GM18517 (cell line): ENCODE measurements around the gene PLA2G5.
"Not testable (repeated sequence)": the region's sequence is repeated elsewhere in the genome, so short reads cannot be mapped to it uniquely, and the experiment has no call there.

Source experiments
- ATAC-seq: cut with Tn5 transposase; IDR thresholded peaks from one replicate; pipeline ENCODE4 v1.9.1; 2021; ENCODE audit warnings: mild to moderate bottlenecking, moderate library complexity; ENCODE audit not compliant: unreplicated experiment

PLA2G5 gene

GRCh38 chr1:20115479-20115878, 45.5 kb downstream of the PLA2G5 start:
- ATAC-seq, result no peak

GRCh38 chr1:20115916-20116315, 45.9 kb downstream of the PLA2G5 start:
- ATAC-seq, result no peak

- no peak for ATAC-seq
These were observed 47.2 kb downstream of the PLA2G5 start for GRCh38 chr1:20117236-20117635.

GRCh38 chr1:20119347-20119746, 49.4 kb downstream of the PLA2G5 start, which contains the start of gene PLA2G2D:
Gene PLA2G2D, minus strand, starts transcription at chr1:20119536. Its CDS starts 38 bp downstream, at chr1:20119498.
- ATAC-seq, result no peak

DNA sequence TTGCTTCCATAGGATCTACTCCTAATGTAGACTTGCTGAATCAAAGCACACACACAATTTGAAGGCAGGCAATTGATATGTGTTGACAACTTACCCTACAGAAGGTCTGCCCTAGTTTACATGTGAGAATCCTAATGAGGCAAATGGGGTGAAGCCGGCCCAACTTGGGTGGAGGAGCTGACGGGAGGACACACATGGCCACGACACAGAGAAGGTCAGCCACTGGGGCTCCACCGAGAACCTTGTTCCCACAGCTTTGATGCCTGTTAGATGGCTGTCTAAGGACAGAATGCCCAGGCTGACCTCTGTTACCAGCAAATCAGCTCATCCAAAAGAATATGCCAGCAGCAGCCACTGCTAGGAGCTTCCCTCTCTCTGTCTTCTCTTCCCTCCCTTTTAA, 50.8 kb downstream of the PLA2G5 start:
- no peak for ATAC-seq

DNA sequence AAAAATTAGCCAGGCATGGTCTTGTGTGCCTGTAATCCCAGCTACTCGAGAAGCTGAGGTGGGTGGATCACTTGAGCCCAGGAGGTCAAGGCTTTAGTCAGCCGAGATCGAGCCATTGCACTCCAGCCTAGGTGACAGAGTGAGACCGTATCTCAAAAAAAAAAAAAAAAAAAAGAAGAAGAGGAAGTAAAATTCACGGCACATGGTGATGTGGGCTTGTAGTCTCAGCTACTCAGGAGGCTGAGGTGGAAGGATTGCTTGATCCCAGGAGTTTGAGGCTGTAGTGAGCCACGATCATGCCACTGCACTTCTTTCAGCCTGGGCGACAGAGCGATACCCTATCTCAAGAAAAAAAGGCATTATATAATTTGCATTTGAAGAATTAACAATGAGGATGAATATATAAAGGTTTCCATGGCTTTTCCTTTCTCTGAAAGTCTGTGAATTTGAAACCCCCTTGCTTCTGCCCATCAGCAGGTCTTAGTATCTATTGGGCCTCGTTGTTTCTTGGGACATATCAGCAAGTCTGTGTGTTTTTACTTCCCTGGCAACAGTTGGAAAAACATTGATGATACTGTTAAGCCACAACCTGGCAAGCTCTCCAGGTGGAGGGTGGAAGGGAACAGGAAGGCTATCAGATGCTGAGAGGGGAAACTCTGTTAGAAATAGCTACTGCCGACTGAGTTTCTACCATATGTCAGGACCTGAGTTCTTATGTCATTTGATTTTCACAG, 53.9 kb downstream of the PLA2G5 start:
- ATAC-seq, result no peak

GRCh38 chr1:20124456-20125057, 54.6 kb downstream of the PLA2G5 start:
- ATAC-seq, result no peak

DNA sequence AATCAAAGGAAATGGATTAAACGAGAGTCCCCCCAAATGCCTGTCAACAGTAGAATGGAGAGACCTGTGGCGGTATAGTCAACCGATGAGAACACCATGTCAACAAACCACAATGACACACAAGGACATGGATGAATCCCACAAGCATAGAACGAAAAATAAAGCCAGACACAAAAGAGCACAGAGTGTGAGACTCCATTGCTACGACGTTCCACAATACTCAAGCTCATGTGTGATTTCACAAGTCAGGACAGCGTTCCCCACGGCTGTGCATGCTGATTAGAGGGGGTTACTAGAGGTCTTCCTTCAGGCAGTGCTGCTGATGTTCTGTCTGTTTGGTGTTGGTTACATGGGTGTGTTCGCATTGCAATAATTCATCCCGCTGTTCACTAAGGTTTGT, 55.1 kb downstream of the PLA2G5 start:
- ATAC-seq, result no peak

GRCh38 chr1:20126041-20126805, 56.2 kb downstream of the PLA2G5 start:
- ATAC-seq, result no peak

DNA sequence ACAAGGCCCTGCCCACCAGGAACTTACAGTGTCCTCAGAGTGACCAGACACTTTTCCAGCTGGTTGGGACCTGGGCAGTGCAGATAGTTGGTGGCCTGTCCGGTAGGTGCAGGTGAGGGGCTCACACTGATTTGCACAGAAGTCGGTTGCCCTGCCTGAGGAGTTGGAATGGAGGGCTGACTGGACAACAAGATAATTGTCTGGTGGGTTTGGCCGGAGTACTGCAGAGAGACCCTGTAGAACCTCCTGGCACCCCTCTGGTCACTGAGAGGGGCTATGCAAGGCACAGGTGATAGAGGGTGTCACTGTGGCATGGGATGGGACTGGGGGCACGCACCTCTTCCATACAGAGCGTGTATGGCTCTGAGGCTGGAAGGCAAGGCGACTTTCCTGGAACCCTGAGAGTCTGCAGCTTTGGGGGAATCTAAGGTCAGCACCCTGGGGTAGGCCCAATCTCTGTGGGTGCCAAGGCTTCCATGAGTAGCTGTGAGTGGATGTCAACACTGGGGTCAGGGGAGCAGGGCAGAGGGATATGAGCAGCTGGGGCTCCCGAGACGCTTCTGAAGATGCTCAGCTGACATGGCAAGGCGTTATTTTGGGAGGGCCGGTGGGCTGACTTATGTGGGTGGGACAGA, 56.9 kb downstream of the PLA2G5 start:
- no peak for ATAC-seq

DNA sequence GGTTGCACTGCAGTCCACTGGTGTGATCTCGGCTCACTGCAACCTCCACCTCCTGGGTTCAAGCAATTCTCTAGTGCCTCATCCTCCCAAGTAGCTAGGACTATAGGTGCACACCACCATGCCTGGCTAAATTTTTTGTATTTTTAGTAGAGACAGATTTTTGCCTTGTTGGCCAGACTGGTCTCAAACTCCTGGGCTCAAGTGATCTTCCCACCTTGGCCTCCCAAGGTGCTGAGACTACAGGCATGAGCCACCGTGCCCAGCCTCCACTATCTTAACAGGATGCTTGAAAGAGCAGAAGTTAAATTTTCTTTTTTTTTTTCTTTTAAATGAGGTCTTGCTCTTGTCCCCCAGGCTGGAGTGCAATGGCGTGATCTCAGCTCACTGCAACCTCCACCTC, 60.5 kb downstream of the PLA2G5 start:
- ATAC-seq, result not testable (repeated sequence)

GRCh38 chr1:20134995-20135394, 65.0 kb downstream of the PLA2G5 start:
- ATAC-seq, result no peak

DNA sequence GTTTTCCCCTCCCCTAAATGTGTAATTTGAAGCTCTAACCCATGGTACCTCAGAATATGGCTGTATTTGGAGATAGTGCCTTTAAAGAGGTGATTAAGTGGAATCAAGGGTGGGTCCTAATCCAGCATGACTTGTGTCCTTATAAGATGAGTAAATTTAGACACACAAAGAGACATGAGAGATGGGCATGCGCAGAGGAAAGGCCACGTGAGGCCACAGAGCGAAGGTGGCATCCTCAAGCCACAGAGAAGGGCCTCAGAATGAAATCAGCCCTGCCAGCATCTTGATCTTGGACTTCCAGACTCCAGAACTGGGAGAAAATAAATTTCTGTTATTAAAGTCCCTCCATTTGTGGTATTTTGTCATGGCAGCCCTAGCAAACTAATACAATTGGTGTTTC, 66.3 kb downstream of the PLA2G5 start:
- ATAC-seq, result no peak

DNA sequence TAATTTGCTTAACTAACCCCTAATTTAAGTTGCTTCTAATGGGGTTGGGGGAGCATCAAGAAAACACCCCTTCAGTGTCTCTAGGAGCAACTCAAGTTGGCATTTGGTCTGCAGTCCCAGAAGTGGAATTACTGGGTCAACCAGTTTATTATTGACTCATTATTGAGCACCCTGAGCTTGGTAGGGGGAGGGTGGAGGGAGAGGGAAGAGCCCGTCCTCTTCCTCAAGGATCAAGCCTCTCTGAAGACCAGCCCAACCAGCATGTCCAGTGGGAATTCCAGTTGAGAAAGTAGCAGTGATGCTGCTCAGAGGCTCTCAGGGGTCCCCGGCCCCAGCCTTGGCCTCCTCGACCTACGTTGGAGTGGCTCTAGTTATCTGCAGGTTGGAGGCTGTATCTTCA, 67.1 kb downstream of the PLA2G5 start:
- ATAC-seq, result no peak

GRCh38 chr1:20137604-20138003, 67.6 kb downstream of the PLA2G5 start:
- no peak for ATAC-seq

- ATAC-seq, result no peak
These were observed 68.4 kb downstream of the PLA2G5 start for GRCh38 chr1:20138346-20138745.

DNA sequence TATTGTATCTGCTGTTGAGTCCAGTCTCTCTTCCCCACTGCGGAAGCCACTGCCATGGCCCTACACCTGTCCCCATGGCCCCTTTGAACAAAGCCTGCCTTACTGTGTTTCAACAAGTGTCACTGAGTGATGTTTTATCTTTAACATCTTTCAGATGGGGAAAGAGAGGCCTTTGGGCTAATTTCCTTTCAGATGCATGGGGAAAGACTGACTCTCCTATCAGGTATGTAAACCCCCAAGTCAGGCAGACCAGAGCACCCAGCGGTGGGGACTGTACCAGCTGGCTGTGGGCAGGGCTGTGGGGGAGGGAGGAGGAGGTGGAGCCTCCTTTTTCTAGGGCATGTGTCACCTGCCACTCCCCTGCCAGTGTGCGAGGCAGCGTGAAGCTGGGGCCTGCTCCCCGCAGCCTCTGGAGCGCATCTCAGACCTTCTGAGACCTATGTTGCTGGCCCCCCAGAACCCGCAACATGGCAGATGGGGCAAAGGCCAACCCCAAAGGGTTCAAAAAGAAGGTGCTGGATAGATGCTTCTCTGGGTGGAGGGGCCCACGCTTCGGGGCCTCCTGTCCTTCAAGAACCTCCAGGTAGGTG, 69.1 kb downstream of the PLA2G5 start, which contains the start of gene PLA2G2F:
PLA2G2F (plus strand) TSS at position 363 of the 590 bp plus-strand sequence; CDS start at position 468, 105 bp downstream.
- no peak for ATAC-seq

DNA sequence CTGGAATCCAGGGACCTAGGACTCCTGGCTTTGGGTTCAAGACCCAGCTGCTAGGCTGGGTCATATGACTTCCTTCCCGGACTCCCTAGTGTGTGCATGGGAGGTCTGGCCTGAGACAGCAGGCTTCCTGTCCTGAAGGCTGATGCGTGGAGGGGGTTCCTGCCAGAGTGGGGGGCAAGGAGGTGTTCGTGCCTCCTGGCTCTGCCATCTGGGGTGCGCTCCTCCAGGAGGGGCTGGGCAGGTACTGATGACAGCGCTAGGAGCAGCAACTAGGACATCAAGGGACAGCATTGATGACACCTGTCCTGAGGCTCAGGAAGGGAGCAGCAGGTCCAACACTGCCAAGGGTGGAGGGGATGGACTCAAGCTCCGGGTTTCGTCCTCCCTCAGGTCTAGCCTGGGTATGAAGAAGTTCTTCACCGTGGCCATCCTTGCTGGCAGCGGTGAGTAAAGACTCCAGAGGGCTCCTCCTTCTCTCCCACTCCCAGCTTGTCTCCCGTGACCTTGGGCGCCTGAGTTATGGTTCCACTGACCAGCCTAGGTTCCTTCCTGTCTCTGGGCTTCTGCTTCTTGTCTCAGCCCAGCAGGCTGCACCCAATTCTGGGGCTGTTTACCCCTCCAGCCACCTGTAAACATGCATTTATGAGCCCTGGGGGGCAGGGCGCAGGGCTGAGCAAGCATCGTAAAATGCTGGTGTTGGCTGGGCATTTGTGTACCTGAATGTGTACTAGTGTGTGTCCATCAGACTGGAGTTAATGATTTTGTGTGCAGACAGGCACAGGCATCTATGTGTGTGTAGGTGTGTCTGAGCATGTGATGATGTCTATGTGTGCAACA, 70.0 kb downstream of the PLA2G5 start:
- no peak for ATAC-seq

GRCh38 chr1:20141001-20141400, 71.0 kb downstream of the PLA2G5 start:
- no peak for ATAC-seq

- ATAC-seq, result no peak
These were observed 71.5 kb downstream of the PLA2G5 start for GRCh38 chr1:20141466-20141865.
